Measurements from ENCODE around the gene HOXB7.

HOXB7 gene

DNA sequence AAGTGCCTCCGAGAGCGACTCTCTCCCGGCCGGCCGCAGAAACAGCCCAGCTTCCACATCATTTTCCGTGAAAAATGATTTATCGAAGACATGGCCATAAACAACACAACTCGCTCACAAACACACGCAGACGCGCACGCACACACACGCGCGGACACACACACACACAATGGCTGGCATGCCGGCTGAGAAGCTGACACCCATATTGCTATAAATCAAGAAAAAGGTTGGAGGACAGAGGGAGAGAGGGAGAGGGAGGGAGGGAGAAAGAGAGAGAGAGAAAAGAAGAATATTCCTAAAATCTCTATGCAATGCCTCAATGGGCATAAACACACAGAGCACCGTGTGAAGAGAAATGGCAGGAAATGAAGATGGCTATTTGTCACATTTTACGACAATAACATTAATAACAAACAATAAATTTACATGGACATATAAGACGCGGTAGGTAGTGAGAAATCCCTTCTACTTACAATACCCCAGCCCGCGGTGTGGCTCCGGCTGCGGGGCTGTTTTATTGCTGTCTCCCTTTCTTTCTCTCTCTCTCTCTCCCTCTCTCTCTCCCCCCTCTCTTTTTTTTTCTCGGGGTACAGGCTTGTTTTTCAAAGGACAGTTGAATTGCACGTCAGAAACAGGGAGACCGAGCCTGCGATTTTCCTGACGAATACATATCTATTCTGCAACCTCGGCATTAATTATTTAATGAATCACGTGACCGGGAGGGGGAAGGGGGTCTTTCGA, 42.1 kb downstream of the HOXB7 start:
- Histone ChIP-seq H3K27me3 (ENCODE audit: control insufficient read depth, insufficient read depth, low read length) (peaks cover 96% of the 10 kb centered on the region), H3K36me3 (ENCODE audit: control insufficient read depth, insufficient read depth, low read length) (no peaks in the 10 kb centered on the region), H3K27ac (ENCODE audit: low read length) (no peak overlapping the region), H3K9me3 (ENCODE audit: control insufficient read depth, insufficient read depth, low read length) (no peaks in the 10 kb centered on the region; the same call in 1 of the 2 replicates), H3K4me1 (ENCODE audit: control insufficient read depth, insufficient read depth, low read length) (peaks cover 3% of the 10 kb centered on the region; the same call in 1 of the 2 replicates), H3K4me3 (ENCODE audit: low read length) (no peak overlapping the region)
- DNase-seq (ENCODE audit: low read depth, low spot score) = no peak
- no CpG with 5 or more reads among the region's 33 CpGs for WGBS (ENCODE audit: insufficient coverage, insufficient read length)

GRCh38 chr17:48567646-48568354, 43.0 kb downstream of the HOXB7 start:
- Histone ChIP-seq H3K9me3 (ENCODE audit: control insufficient read depth, insufficient read depth, low read length) (no peaks in the 10 kb centered on the region; the same call in 1 of the 2 replicates), H3K27ac (ENCODE audit: low read length) (no peak overlapping the region), H3K4me3 (ENCODE audit: low read length) (no peak overlapping the region), H3K36me3 (ENCODE audit: control insufficient read depth, insufficient read depth, low read length) (no peaks in the 10 kb centered on the region), H3K4me1 (ENCODE audit: control insufficient read depth, insufficient read depth, low read length) (peaks cover 3% of the 10 kb centered on the region; the same call in 1 of the 2 replicates), H3K27me3 (ENCODE audit: control insufficient read depth, insufficient read depth, low read length) (peaks cover 96% of the 10 kb centered on the region)
- WGBS (ENCODE audit: insufficient coverage, insufficient read length) = no CpG with 5 or more reads among the region's 2 CpGs
- no peak for DNase-seq (ENCODE audit: low read depth, low spot score)

- H3K4me3 ChIP-seq (ENCODE audit: low read length) = no peak overlapping the region
- peaks cover 3% of the 10 kb centered on the region; the same call in 1 of the 2 replicates for H3K4me1 ChIP-seq (ENCODE audit: control insufficient read depth, insufficient read depth, low read length)
- no peaks in the 10 kb centered on the region; the same call in 1 of the 2 replicates for H3K9me3 ChIP-seq (ENCODE audit: control insufficient read depth, insufficient read depth, low read length)
- no CpG with 5 or more reads among the region's 6 CpGs for WGBS (ENCODE audit: insufficient coverage, insufficient read length)
- H3K27me3 ChIP-seq (ENCODE audit: control insufficient read depth, insufficient read depth, low read length) = peaks cover 96% of the 10 kb centered on the region
- DNase-seq (ENCODE audit: low read depth, low spot score) = no peak
- H3K27ac ChIP-seq (ENCODE audit: low read length) = no peak overlapping the region
- H3K36me3 ChIP-seq (ENCODE audit: control insufficient read depth, insufficient read depth, low read length) = no peaks in the 10 kb centered on the region
Measured at GRCh38 chr17:48567209-48567608, 43.6 kb downstream of the HOXB7 start.

DNA sequence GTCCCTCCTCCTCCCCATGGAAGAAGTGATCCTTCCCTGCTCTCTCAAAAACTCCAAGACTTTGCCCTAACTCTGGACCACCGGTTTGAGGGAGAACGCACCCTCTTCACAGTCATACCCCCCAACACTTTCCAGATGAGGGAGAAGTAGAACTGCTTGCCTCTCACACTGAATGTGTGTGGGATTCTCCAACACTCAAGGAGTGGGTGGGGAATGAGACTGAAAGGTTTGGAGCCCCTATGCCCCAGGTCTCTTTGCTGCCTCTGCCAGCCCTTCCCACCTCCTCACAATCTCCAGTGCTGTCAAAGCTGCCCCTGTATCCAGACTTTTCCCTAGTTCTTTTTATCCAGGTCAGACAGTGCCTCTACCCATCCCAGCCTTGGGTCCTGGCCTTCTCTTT, 44.1 kb downstream of the HOXB7 start:
- no CpG with 5 or more reads among the region's 2 CpGs for WGBS (ENCODE audit: insufficient coverage, insufficient read length)
- peaks cover 96% of the 10 kb centered on the region for H3K27me3 ChIP-seq (ENCODE audit: control insufficient read depth, insufficient read depth, low read length)
- no peaks in the 10 kb centered on the region; the same call in 1 of the 2 replicates for H3K9me3 ChIP-seq (ENCODE audit: control insufficient read depth, insufficient read depth, low read length)
- H3K4me1 ChIP-seq (ENCODE audit: control insufficient read depth, insufficient read depth, low read length) = peaks cover 3% of the 10 kb centered on the region; the same call in 1 of the 2 replicates
- H3K4me3 ChIP-seq (ENCODE audit: low read length) = no peak overlapping the region
- no peaks in the 10 kb centered on the region for H3K36me3 ChIP-seq (ENCODE audit: control insufficient read depth, insufficient read depth, low read length)
- no peak overlapping the region for H3K27ac ChIP-seq (ENCODE audit: low read length)
- DNase-seq (ENCODE audit: low read depth, low spot score) = no peak

DNA sequence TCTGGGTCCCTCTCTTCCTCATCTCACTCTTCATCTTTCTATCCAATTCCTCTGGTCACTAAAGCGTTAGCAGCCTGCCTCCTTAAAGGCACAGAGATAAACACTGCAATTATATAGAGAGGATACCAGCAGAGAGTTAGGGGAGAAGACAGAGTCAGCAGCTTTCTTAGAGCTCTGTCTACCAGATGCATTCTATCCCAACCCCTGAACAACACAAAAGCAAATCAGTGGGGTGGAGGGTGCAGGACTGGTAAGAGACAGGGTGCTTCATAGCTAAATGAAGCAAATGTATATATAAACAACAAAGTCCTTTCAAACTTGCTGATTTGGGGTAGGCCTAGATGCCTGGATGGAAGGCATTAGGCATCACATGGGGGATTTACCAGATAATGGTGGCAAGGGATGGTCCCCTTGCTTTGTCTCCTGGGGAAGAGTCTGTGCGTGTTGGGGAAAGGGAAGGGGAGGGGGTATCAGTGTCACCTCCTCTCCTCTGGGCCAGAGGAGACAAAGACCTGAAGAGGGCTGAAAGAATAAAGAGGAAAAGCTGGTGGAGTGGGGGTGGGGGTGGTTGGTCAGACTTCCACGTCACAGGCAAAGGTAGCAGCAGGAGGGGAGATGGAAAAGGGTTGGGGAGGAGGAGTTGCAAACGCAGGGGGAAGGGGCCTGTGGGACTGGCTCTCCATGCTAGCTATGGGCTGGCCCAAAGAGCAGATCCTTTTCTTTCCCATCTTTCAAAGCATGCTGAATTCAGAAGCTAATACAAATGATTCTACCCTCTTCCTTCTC, 44.7 kb downstream of the HOXB7 start:
- Histone ChIP-seq H3K36me3 (ENCODE audit: control insufficient read depth, insufficient read depth, low read length) (no peaks in the 10 kb centered on the region), H3K9me3 (ENCODE audit: control insufficient read depth, insufficient read depth, low read length) (no peaks in the 10 kb centered on the region; the same call in 1 of the 2 replicates), H3K4me1 (ENCODE audit: control insufficient read depth, insufficient read depth, low read length) (peaks cover 3% of the 10 kb centered on the region; the same call in 1 of the 2 replicates), H3K4me3 (ENCODE audit: low read length) (no peak overlapping the region), H3K27ac (ENCODE audit: low read length) (no peak overlapping the region), H3K27me3 (ENCODE audit: control insufficient read depth, insufficient read depth, low read length) (peaks cover 96% of the 10 kb centered on the region)
- no CpG with 5 or more reads among the region's 4 CpGs for WGBS (ENCODE audit: insufficient coverage, insufficient read length)
- DNase-seq (ENCODE audit: low read depth, low spot score) = no peak

- Histone ChIP-seq H3K4me3 (ENCODE audit: low read length) (no peak overlapping the region), H3K36me3 (ENCODE audit: control insufficient read depth, insufficient read depth, low read length) (no peaks in the 10 kb centered on the region), H3K27ac (ENCODE audit: low read length) (no peak overlapping the region), H3K27me3 (ENCODE audit: control insufficient read depth, insufficient read depth, low read length) (peaks cover 96% of the 10 kb centered on the region), H3K4me1 (ENCODE audit: control insufficient read depth, insufficient read depth, low read length) (peaks cover 3% of the 10 kb centered on the region; the same call in 1 of the 2 replicates), H3K9me3 (ENCODE audit: control insufficient read depth, insufficient read depth, low read length) (no peaks in the 10 kb centered on the region; the same call in 1 of the 2 replicates)
- DNase-seq (ENCODE audit: low read depth, low spot score) = no peak
- WGBS (ENCODE audit: insufficient coverage, insufficient read length) = no CpG with 5 or more reads among the region's 2 CpGs
Measured at GRCh38 chr17:48565022-48565554, 45.7 kb downstream of the HOXB7 start.

DNA sequence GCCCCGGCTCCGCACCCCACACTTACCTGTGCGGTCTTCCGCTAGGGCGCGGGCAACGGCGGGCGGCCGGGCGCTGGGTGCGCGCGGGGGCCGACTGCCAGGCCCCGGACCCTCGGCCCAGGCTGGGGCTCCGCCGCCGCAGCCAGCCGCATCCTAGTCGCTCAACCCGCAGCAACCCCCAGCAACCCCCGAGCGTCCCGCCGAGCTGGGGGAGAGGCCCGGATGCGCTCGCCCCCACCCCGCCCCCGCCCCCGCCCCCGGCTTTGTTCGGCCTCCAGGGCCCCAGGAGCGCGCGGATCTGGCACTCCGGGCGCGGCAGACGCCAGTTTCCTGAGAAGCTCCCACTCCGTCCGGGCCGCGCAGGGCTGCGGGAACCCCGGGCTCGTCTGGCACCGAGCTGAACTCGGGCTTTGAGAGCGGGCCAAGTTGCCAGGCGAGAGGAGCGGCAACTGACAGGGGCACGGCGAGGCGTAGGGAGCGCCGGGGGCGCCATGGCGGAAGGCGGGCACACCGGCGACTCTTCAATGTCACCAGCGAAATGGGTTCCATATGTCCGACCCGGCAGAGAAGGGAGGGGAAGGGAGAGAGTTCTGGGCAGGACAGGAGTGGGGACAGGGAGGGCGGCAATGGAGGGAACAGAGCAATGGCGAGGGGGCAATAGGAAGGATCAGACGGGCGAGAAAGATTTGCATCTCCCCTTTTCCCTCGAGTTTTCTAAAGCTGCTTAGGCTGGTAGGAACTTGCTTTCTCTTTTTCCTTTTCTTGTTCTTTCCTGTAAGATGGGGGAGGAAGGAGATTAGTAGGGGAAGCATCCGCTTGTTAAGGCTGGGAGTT, 46.4 kb downstream of the HOXB7 start:
- Histone ChIP-seq H3K4me3 (ENCODE audit: low read length) (no peak overlapping the region), H3K9me3 (ENCODE audit: control insufficient read depth, insufficient read depth, low read length) (no peaks in the 10 kb centered on the region; the same call in 1 of the 2 replicates), H3K27ac (ENCODE audit: low read length) (no peak overlapping the region), H3K27me3 (ENCODE audit: control insufficient read depth, insufficient read depth, low read length) (peaks cover 96% of the 10 kb centered on the region), H3K4me1 (ENCODE audit: control insufficient read depth, insufficient read depth, low read length) (peaks cover 3% of the 10 kb centered on the region; the same call in 1 of the 2 replicates), H3K36me3 (ENCODE audit: control insufficient read depth, insufficient read depth, low read length) (no peaks in the 10 kb centered on the region)
- WGBS (ENCODE audit: insufficient coverage, insufficient read length) = no CpG with 5 or more reads among the region's 73 CpGs
- no peak for DNase-seq (ENCODE audit: low read depth, low spot score)

DNA sequence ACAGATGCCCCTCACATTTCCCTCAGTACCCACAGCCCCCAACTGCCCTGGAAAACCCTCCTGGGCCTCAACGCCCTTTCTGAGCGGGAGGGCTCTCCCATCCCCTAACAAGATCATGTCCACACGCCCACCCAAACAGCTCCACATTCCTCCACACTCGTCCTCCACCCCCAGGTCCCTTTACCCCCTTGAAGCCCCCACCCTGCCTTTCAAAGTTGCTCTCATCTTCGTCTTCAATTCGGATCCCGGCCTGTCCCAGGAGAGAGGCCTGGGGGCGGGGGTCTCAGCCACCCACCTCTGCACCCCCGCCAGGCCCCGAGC, 47.0 kb downstream of the HOXB7 start:
- DNase-seq (ENCODE audit: low read depth, low spot score) = no peak
- no CpG with 5 or more reads among the region's 10 CpGs for WGBS (ENCODE audit: insufficient coverage, insufficient read length)
- H3K9me3 ChIP-seq (ENCODE audit: control insufficient read depth, insufficient read depth, low read length) = no peaks in the 10 kb centered on the region; the same call in 1 of the 2 replicates
- H3K4me3 ChIP-seq (ENCODE audit: low read length) = no peak overlapping the region
- no peak overlapping the region for H3K27ac ChIP-seq (ENCODE audit: low read length)
- peaks cover 96% of the 10 kb centered on the region for H3K27me3 ChIP-seq (ENCODE audit: control insufficient read depth, insufficient read depth, low read length)
- peaks cover 3% of the 10 kb centered on the region; the same call in 1 of the 2 replicates for H3K4me1 ChIP-seq (ENCODE audit: control insufficient read depth, insufficient read depth, low read length)
- no peaks in the 10 kb centered on the region for H3K36me3 ChIP-seq (ENCODE audit: control insufficient read depth, insufficient read depth, low read length)

DNA sequence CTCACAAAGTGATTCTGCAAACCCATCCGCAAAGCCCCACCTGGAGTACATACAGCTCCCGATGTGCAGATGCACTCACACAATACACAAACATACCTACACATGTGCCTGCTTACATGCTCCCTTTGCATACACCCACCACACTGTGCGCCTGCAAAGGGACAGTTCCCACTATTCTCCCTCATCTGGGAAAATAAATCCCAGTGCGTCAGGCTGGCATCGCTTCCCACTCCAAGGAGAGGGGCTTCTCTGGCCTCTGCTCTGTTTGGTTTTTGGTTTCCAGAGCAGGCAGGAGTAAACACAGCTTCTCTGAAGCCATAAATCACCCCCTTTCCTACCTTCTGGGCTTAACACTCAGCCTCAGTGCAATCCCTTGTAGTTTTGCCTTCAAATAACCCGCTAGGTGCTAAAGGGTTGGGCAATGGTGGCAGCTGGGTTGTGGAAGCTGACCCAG, 47.4 kb downstream of the HOXB7 start:
- no peak overlapping the region for H3K4me3 ChIP-seq (ENCODE audit: low read length)
- H3K9me3 ChIP-seq (ENCODE audit: control insufficient read depth, insufficient read depth, low read length) = no peaks in the 10 kb centered on the region; the same call in 1 of the 2 replicates
- peaks cover 3% of the 10 kb centered on the region; the same call in 1 of the 2 replicates for H3K4me1 ChIP-seq (ENCODE audit: control insufficient read depth, insufficient read depth, low read length)
- no peak overlapping the region for H3K27ac ChIP-seq (ENCODE audit: low read length)
- peaks cover 96% of the 10 kb centered on the region for H3K27me3 ChIP-seq (ENCODE audit: control insufficient read depth, insufficient read depth, low read length)
- DNase-seq (ENCODE audit: low read depth, low spot score) = no peak
- H3K36me3 ChIP-seq (ENCODE audit: control insufficient read depth, insufficient read depth, low read length) = no peaks in the 10 kb centered on the region
- no CpG with 5 or more reads among the region's 6 CpGs for WGBS (ENCODE audit: insufficient coverage, insufficient read length)

Measured in iPS DF 6.9 (cell line).